ENCODE measurements around the gene IL10.

- TF ChIP-seq, protein P1, sequence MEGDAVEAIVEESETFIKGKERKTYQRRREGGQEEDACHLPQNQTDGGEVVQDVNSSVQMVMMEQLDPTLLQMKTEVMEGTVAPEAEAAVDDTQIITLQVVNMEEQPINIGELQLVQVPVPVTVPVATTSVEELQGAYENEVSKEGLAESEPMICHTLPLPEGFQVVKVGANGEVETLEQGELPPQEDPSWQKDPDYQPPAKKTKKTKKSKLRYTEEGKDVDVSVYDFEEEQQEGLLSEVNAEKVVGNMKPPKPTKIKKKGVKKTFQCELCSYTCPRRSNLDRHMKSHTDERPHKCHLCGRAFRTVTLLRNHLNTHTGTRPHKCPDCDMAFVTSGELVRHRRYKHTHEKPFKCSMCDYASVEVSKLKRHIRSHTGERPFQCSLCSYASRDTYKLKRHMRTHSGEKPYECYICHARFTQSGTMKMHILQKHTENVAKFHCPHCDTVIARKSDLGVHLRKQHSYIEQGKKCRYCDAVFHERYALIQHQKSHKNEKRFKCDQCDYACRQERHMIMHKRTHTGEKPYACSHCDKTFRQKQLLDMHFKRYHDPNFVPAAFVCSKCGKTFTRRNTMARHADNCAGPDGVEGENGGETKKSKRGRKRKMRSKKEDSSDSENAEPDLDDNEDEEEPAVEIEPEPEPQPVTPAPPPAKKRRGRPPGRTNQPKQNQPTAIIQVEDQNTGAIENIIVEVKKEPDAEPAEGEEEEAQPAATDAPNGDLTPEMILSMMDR (IDR thresholded peaks at IDR 0.05): no peak
- no peak for TF ChIP-seq POLR2A (IDR thresholded peaks at IDR 0.05)
Observed at GRCh38 chr1:206732992-206733391, 39.3 kb downstream of the IL10 start.

Data from heart left ventricle (tissue), 13 donors.